BE2C (cell line): ENCODE measurements around the gene CACYBP.
"Not testable (repeated sequence)": the region's sequence is repeated elsewhere in the genome, so short reads cannot be mapped to it uniquely, and the experiment has no call there.

ENCODE experiments used
- DNase-seq: peaks from one replicate; pipeline ENCODE4 v3.0.0-alpha.2; 2020
- H3K27me3 ChIP-seq: fragments of 250-450 bp; sonication (Bioruptor Pico); 2 replicates; pipeline ENCODE4 v1.5.1; 2020; ENCODE audit warnings: mild to moderate bottlenecking
- H3K36me3 ChIP-seq: fragments of 250-450 bp; sonication (Bioruptor Pico); 2 replicates; pipeline ENCODE4 v1.5.1; 2020; ENCODE audit warnings: mild to moderate bottlenecking
- H3K4me1 ChIP-seq: fragments of 250-450 bp; sonication (Bioruptor Pico); 2 replicates; pipeline ENCODE4 v1.5.1; 2020
- H3K4me3 ChIP-seq: 2 replicates; pipeline ENCODE4 v1.5.1; 2011; ENCODE audit warnings: low read depth, low read length
- H3K9me3 ChIP-seq: fragments of 250-450 bp; sonication (Bioruptor Pico); 2 replicates; pipeline ENCODE4 v1.5.1; 2020
- TF ChIP-seq, protein P1 (sequence below): IDR thresholded peaks from 2 replicates; pipeline ENCODE4 v1.5.1; 2012; ENCODE audit warnings: mild to moderate bottlenecking, low read depth, low read length

The CACYBP gene

GRCh38 chr1:175042650-175043049, 42.9 kb downstream of the CACYBP start:
- no peak overlapping the region for H3K4me3 ChIP-seq
- no peaks in the 10 kb centered on the region for H3K9me3 ChIP-seq
- no peak for DNase-seq
- TF ChIP-seq, protein P1, sequence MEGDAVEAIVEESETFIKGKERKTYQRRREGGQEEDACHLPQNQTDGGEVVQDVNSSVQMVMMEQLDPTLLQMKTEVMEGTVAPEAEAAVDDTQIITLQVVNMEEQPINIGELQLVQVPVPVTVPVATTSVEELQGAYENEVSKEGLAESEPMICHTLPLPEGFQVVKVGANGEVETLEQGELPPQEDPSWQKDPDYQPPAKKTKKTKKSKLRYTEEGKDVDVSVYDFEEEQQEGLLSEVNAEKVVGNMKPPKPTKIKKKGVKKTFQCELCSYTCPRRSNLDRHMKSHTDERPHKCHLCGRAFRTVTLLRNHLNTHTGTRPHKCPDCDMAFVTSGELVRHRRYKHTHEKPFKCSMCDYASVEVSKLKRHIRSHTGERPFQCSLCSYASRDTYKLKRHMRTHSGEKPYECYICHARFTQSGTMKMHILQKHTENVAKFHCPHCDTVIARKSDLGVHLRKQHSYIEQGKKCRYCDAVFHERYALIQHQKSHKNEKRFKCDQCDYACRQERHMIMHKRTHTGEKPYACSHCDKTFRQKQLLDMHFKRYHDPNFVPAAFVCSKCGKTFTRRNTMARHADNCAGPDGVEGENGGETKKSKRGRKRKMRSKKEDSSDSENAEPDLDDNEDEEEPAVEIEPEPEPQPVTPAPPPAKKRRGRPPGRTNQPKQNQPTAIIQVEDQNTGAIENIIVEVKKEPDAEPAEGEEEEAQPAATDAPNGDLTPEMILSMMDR, result no peak
- no peaks in the 10 kb centered on the region for H3K4me1 ChIP-seq
- no peaks in the 10 kb centered on the region for H3K36me3 ChIP-seq
- H3K27me3 ChIP-seq, result no peaks in the 10 kb centered on the region

GRCh38 chr1:175043824-175044223, 44.1 kb downstream of the CACYBP start:
- no peaks in the 10 kb centered on the region for H3K9me3 ChIP-seq
- H3K36me3 ChIP-seq, result no peaks in the 10 kb centered on the region
- no peaks in the 10 kb centered on the region for H3K27me3 ChIP-seq
- H3K4me1 ChIP-seq, result no peaks in the 10 kb centered on the region
- no peak for DNase-seq
- TF ChIP-seq, protein P1, result no peak
- H3K4me3 ChIP-seq, result no peak overlapping the region

DNA sequence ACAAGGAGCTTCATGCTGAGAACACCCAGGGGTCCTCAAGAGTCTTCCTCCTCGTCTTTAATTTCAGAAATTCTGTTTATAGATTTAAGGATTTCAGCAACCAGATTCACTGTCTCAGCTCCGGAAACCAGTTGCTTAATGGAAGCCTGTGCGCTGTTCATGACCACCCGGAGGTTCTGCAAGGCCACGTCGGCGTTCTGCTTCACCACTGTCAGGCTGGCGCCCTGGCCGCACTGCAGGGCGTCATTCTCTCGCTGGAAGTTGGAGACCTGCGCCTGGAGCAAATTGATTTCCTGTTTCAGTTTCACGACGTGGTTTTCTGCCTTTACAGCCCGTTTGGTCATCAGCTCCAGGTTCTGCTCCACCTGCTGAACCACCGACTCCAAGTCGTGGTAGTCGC, 44.8 kb downstream of the CACYBP start:
- H3K27me3 ChIP-seq, H3K9me3 ChIP-seq, H3K4me1 ChIP-seq, DNase-seq, H3K4me3 ChIP-seq, H3K36me3 ChIP-seq: not testable (repeated sequence)

DNA sequence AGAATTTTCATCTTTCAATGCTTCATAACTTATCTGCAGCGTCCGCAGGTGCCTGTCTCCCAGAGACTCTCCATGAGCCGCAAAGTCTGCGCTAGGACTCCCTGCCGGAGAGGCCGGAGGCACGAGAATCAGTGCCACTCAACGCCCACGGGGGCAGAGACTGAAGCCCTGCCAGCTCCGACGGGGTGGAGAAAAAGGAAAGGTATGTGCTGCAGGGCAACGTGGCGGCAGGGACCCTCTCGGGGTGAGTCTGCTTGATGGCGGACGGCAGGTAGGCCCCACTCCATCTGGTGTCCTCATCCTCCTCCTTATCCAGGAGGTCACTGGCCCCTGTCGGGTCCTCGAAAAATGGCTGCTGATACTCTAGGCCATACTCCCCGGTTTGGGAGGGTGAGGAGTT, 45.4 kb downstream of the CACYBP start:
- Histone ChIP-seq H3K4me1 (no peaks in the 10 kb centered on the region), H3K36me3 (no peaks in the 10 kb centered on the region), H3K4me3 (no peak overlapping the region), H3K27me3 (no peaks in the 10 kb centered on the region), H3K9me3 (no peaks in the 10 kb centered on the region)
- DNase-seq, result no peak
- TF ChIP-seq, protein P1, result no peak

- DNase-seq, result no peak
- H3K27me3 ChIP-seq, result no peaks in the 10 kb centered on the region
- H3K9me3 ChIP-seq, result no peaks in the 10 kb centered on the region
- no peak overlapping the region for H3K4me3 ChIP-seq
- H3K36me3 ChIP-seq, result no peaks in the 10 kb centered on the region
- TF ChIP-seq, protein P1, result no peak
- H3K4me1 ChIP-seq, result no peaks in the 10 kb centered on the region
Measured at GRCh38 chr1:175045519-175045918, 45.8 kb downstream of the CACYBP start.

GRCh38 chr1:175050992-175051391, 51.2 kb downstream of the CACYBP start:
- DNase-seq, result no peak
- no peaks in the 10 kb centered on the region for H3K36me3 ChIP-seq
- H3K27me3 ChIP-seq, result no peaks in the 10 kb centered on the region
- no peaks in the 10 kb centered on the region for H3K4me1 ChIP-seq
- H3K9me3 ChIP-seq, result no peaks in the 10 kb centered on the region
- TF ChIP-seq, protein P1, result no peak
- H3K4me3 ChIP-seq, result no peak overlapping the region

GRCh38 chr1:175054736-175055135, 55.0 kb downstream of the CACYBP start:
- no peak for DNase-seq
- no peak overlapping the region for H3K4me3 ChIP-seq
- no peaks in the 10 kb centered on the region for H3K36me3 ChIP-seq
- no peaks in the 10 kb centered on the region for H3K27me3 ChIP-seq
- TF ChIP-seq, protein P1, result no peak
- H3K9me3 ChIP-seq, result no peaks in the 10 kb centered on the region
- H3K4me1 ChIP-seq, result no peaks in the 10 kb centered on the region
